NCI-H2227 treated with DMSO at 0.1 percent for 48 hours (cell line): ENCODE data around the gene CLEC4A.
"Not testable (repeated sequence)": the region's sequence is repeated elsewhere in the genome, so short reads cannot be mapped to it uniquely, and the experiment has no call there.

Experiments used
- DNase-seq: peaks from one replicate; lab custom pipeline; 2025; lab: John Stamatoyannopoulos, UW

Gene CLEC4A

GRCh38 chr12:8134398-8134930, 11.0 kb downstream of the CLEC4A start:
- not testable (repeated sequence) for DNase-seq

GRCh38 chr12:8141647-8142046, 18.2 kb downstream of the CLEC4A start:
- not testable (repeated sequence) for DNase-seq

- no peak for DNase-seq
Measured at GRCh38 chr12:8143261-8143660, 19.8 kb downstream of the CLEC4A start.

GRCh38 chr12:8145754-8146441, 22.5 kb downstream of the CLEC4A start:
- peak; percentile 1 for DNase-seq

GRCh38 chr12:8146442-8146771, 23.0 kb downstream of the CLEC4A start:
- DNase-seq = no peak

- no peak for DNase-seq
Measured at GRCh38 chr12:8154526-8154925, 31.1 kb downstream of the CLEC4A start.

- no peak for DNase-seq
Measured at GRCh38 chr12:8156416-8156815, 33.0 kb downstream of the CLEC4A start.

- DNase-seq = no peak
Measured at GRCh38 chr12:8156845-8157244, 33.4 kb downstream of the CLEC4A start, which contains the start of gene ZNF705A. ZNF705A (plus strand) TSS chr12:8157015; CDS start chr12:8172626, 15,611 bp downstream.

GRCh38 chr12:8157484-8158198, 34.2 kb downstream of the CLEC4A start:
- no peak for DNase-seq

GRCh38 chr12:8172911-8173310, 49.5 kb downstream of the CLEC4A start:
- not testable (repeated sequence) for DNase-seq

- peak; percentile 48 for DNase-seq
Measured at GRCh38 chr12:8179989-8180585, 56.7 kb downstream of the CLEC4A start.

- DNase-seq = not testable (repeated sequence)
Measured at GRCh38 chr12:8181271-8181670, 57.9 kb downstream of the CLEC4A start.

- DNase-seq = not testable (repeated sequence)
Measured at GRCh38 chr12:8182923-8183322, 59.5 kb downstream of the CLEC4A start.

- not testable (repeated sequence) for DNase-seq
Measured at GRCh38 chr12:8183346-8183745, 59.9 kb downstream of the CLEC4A start.

GRCh38 chr12:8184206-8184605, 60.8 kb downstream of the CLEC4A start:
- not testable (repeated sequence) for DNase-seq

- not testable (repeated sequence) for DNase-seq
Measured at GRCh38 chr12:8188088-8188487, 64.7 kb downstream of the CLEC4A start.
